HG03520 (cell line): Measurements from ENCODE around the gene JUNB.
"Not testable (repeated sequence)": the region's sequence is repeated elsewhere in the genome, so short reads cannot be mapped to it uniquely, and the experiment has no call there.

ENCODE experiments used
- ATAC-seq: cut with Tn5 transposase; IDR thresholded peaks from one replicate; pipeline ENCODE4 v1.9.1; 2021; ENCODE audit warnings: mild to moderate bottlenecking, moderate library complexity; ENCODE audit not compliant: unreplicated experiment

The JUNB gene

DNA sequence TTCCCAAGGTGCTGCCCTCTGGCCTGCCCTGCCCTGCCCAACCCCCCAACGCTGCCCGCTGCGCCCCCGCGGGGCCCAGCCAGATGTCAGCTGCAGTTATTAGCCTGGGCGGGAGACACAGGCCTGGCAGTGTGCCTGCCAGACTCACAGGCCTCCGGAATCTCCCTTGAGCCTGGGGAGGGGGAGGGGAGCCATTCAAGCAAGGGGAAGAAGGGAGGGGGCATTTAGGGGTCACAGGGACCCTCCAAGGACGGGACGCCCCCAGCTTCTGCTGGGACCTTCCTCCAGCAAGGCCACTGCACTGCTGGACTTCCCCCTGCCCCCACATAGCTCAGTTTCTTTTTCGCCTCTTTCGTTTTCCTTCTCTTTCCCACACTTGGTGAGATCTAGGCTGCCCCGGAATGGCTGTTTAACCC, 2.6 kb upstream of the JUNB start:
- no peak for ATAC-seq

DNA sequence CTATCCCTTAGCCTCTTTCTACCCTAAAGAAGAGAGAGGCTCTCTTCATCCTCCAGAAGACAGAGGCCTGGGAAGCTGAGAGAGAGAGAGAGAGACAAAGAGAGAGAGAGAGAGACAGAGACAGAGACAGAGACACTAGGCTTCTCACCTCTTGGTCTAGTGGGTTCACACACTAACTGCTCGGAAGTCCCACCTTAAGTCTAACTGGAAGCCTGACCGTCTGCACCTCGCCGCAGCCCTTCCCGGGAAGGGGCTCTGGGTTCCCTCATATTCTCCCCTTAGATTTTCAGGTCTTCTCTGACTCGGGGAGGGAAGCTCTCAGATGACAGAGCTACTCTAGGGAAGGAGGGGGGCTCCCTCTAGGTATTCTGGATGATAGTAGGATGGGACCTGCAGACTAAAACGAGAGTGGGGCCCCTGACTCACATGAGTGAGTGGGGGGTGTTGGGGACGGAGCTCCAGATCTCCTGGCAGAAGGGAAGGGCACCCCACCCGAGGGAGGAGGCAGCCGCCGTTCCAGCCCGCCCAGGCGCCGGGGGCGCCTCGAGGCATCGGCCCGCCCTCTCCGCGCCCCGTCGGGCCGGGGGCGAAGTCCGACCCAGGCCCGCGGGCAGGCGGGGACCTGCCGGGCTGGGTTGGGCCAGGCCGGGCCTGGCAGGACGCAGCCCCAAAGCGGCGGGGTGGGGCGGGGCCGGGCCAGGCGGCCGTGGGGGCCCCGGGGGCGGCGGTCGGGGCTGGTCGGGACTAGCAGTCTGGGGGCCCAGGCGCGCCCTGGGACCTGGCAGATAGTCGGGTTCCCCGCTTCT, 2.0 kb upstream of the JUNB start:
- no peak for ATAC-seq

DNA sequence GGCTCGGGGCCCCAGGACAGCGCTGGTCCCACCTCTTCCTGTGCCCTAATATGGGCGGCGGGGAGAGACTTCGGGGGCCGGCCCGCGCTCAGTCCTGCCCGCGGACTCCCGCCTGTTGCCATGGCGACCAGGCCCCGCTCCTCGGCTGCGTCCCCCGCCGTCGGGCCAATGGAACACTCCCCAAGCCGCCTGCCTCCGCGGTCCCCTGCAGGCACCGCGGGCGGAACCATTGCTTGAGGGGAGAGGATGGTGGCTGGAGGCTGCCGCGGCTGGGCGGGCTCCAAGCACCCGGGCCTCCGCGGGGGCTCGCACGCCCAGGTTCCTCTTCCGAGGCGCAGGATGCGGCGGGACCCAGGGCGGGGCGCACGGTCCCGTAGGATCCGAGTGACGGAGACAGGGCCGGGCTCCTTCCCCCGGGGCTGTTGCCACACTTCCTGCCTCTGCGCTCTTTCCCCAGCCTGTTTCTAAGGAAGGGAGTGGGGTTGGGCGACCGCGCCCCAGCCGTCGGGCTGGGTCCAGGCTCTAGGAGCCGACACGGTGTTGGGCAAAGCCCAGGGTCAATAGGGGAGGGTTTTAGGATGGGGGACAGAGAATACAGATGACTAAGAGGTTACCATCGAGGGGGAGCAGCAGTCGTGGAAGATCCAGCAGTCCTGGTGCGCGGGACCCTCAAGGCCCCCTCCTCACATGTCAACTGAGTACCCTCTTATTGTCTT, 1.2 kb upstream of the JUNB start:
- peak; percentile 39 for ATAC-seq

DNA sequence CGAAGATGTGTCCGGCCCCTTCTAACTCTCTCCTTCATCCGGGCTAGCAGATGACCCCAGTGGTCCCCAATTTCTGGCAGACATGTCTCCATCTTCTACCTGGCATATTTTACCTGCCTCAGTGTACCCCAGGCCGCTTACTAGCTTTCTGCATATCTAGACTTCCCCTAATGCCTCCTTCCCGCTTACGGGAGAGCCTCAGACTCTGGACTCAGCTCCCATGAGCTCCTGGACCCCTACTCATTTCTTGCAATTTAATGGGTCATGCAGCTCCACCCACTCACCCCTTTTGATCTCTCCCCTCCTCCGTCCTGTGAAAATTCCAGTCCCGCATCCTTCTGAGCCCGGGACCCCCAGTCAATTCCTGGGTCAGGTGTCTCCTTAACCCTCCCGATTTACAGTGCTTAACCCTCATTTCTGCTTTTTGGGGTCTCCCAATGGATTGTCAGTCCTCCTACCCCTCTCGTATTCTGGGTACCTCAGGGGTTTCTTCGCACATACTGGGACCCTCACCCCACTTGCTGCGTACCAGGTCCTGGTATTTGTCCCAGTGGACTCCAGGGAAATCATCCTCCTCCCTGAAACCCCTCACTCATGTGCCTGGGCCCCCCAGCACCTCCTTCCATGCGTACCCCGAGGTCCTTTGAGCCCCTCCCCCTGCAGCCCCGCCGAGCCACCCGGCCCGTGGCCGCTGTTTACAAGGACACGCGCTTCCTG, 500 bp upstream of the JUNB start:
- ATAC-seq = no peak

DNA sequence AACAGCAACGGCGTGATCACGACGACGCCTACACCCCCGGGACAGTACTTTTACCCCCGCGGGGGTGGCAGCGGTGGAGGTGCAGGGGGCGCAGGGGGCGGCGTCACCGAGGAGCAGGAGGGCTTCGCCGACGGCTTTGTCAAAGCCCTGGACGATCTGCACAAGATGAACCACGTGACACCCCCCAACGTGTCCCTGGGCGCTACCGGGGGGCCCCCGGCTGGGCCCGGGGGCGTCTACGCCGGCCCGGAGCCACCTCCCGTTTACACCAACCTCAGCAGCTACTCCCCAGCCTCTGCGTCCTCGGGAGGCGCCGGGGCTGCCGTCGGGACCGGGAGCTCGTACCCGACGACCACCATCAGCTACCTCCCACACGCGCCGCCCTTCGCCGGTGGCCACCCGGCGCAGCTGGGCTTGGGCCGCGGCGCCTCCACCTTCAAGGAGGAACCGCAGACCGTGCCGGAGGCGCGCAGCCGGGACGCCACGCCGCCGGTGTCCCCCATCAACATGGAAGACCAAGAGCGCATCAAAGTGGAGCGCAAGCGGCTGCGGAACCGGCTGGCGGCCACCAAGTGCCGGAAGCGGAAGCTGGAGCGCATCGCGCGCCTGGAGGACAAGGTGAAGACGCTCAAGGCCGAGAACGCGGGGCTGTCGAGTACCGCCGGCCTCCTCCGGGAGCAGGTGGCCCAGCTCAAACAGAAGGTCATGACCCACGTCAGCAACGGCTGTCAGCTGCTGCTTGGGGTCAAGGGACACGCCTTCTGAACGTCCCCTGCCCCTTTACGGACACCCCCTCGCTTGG, 966 bp downstream of the JUNB start:
- ATAC-seq = no peak

DNA sequence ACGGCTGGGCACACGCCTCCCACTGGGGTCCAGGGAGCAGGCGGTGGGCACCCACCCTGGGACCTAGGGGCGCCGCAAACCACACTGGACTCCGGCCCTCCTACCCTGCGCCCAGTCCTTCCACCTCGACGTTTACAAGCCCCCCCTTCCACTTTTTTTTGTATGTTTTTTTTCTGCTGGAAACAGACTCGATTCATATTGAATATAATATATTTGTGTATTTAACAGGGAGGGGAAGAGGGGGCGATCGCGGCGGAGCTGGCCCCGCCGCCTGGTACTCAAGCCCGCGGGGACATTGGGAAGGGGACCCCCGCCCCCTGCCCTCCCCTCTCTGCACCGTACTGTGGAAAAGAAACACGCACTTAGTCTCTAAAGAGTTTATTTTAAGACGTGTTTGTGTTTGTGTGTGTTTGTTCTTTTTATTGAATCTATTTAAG, 1.6 kb downstream of the JUNB start:
- ATAC-seq = no peak

DNA sequence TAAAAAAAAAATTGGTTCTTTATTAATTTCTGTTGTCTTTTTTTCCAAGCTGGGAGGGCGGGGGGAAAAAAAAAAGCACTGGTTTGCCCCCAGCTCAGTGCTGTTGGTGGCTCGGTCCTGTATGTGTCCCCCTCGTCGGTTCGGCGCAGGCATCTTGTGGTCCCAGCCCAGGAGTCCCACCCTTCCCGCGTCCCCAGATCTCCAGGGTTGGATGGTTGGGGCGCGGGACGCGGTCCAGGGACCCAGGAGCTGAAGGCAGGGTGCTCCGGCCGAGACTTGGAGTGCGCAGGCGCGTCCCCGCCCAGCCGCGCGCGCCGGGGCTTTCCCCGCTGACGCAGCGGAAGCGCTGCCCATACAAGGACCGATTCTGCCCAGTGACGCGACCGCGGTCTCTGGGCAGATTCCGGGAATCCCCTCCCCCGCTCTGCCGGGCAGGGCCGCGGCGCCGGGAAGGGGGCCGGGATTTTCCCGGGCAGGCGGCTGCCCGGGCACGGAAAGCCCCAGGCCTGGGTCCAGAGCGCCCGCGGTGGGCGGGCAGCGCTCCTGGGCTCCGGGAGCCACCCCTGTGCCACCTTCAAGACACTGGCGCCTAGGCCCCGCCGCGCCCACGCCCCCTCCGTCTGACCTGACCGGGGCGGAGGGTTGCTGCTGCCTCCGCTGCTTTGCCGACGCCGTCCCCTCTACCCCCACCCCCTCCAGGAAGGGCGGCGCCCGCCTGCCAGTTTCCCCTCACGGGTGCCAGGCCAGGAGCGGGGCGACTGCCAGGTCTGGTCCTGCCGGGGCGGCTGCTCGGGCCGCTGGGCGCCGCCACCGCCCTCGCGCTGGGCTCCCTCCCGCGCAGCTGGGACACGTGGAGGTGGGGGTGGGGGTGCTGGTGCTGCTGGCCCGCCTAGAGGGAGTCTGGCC, 2.3 kb downstream of the JUNB start:
- peak; percentile 17 for ATAC-seq

DNA sequence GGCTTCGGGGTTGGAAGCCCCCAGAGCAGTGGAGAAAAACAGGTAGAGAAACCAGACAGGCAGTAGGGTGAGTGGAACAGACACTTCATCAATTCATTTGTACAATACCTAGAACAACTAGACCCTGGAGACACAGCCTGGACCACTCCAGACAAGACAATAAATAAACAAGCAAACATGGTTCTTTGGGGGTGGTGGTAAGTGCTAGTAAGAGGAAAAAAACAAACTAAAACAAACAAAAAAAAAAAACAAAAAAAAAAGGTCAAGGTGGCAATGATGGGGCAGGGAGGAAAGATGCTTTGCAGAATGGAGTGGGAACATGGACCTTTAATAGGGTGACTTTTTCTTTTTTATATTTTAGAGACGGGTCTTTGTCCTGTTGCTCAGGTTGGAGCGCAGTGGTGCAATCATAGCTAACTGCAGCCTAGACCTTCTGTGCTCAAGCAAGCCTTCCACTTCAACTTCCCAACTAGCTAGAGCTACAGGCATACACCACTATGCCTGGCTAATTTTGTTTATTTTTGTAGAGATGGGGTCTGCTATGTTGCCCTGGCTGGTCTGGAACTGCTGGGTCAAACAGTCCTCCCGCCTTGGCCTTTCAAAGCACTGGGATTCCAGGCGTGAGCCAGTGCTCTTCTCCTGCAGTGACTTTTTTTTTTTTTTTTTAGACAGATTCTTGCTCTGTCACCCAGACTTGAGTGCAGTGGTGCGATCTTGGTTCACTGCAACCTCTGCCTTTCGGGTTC, 3.1 kb downstream of the JUNB start:
- no peak for ATAC-seq

DNA sequence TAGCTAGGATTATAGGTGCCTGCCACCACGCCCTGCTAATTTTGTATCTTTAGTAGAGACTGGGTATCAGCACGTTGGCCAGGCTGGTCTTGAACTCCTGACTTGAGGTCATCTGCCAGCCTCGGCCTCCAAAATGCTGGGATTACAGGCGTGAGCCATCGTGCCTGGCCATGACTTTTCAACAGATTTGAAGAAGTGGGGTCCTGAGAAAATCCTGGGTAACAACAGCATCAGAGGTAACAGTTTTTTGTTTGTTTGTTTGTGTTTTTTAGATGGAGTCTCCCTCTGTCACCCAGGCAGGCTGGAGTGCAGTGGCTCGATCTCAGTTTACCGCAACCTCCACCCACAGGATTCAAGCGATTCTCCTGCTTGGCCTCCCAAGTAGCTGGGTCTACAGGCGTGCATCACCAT, 3.7 kb downstream of the JUNB start:
- ATAC-seq = no peak

DNA sequence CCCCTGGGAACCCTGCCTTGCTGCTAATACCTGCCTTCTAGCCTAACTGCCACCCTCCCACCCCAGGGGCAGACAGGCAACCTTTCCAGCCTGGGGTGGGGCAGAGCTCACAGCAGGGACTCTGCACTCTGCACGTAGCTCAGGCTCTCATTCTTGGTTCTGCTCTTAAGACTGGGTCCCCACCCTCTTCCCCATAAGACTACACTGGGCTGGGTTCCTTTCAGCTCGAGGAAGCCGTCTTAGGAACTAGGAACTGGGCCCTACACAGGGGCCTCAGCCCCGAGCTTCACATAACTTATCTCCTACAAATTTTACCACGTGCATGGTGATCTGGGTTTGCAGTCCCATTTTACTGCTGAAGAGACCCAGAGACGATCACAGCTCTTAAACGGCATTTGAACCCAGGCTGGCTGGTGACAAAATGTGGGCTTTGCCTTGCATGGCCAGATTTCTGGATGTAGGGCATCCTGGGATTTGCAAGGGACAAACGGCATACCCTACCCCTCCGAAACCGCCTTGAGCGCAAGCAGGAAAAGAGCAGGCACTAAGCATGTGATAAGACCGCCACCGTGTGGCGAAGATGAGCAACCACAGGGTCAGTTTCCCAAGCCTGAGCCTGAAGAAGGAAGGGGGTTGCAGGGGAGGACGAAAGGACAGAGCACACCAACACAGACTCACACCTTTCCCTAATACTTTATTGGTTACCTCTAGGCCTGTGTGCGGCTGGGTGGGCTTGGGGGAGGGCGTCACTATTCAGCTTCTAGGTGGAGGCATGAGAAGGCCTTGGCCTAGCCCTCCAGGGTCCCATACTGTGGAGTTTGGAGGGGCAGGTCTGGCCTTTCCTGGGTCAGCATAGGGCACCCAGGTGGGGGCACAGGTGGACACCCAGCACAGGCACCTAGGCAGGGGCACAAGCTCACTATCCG, 5.1 kb downstream of the JUNB start:
- ATAC-seq = no peak

DNA sequence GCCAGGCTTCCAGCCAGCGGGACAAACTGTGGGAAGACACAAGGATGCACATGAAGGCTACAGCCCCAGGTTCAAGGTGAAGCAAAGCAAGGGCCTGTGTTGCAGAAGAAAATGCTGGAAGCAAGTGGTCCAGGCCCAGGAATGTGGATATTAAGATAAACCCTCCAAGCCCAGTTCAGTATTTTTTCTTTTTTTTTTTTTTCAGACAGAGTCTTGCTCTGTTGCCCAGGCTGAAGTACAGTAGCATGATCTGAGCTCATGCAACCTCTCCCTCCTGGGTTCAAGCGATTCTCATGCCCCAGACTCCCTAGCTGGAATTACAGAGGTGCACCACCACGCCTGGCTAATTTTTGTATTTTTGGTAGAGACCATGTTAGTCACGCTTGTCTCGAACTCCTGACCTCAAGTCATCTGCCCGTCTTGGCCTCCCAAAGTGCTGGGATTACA, 5.9 kb downstream of the JUNB start:
- ATAC-seq = no peak

DNA sequence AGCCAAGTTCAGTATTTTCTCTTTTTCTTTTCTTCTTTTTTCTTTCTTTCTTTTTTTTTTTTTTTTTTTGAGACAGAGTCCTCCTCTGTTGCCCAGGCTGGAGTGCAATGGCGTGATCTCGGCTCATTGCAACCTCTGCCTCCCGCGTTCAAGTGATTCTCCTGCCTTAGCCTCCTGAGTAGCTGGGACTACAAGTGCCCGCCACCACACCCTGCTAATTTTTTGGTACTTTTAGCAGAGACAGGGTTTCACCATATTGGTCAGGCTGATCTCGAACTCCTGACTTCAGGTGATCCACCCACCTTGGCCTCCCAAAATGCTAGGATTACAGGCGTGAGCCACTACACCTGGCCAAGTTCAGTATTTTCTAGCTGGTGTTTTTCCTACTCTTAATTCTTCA, 6.3 kb downstream of the JUNB start:
- not testable (repeated sequence) for ATAC-seq

DNA sequence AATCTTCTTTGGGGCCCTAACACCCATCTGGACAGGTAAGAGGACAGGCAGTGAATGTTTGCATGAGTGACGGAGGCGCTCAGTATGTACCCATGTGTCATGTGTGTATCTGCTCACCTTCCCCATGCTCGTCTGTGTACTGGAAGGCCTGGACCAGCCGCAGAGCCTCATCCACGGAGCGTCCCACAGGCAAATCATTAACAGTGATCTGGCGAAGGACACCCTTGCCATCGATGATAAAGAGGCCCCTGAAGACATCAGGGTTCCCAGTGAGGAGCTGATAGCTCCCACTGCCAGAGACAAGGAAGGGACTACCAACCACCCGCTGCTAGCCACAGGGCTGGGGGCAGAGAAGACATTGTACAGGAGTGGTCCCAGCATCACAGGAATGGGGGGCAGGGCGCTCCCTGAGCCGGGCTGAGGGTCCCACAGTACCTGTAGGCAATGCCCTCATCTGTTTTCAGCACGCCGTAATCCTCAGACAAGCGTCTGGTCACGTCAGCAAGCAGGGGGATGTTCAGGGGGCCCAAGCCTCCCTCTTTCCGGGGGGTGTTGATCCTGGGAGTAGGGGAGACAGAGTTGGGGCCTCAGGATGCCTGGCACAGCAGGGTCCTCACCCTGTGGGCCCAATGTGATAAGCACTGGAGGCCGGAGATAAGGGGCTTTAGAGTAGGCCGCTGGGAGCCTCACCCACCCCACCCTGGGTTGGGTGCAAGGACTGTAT, 8.6 kb downstream of the JUNB start:
- ATAC-seq = no peak

DNA sequence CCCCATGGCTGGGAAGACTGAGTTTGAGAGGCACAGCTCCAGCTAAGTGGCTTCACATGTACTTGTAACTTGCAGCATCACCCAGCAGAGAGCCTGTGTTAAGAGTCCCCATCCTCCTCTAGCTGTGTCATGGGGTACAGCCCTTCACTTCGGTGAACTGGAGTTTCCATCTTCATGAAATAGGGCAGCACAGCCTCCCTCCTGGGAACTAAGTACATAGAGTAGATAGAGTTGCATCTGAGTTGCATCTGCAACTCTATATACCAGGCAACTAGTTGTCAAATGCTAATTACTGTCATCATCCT, 9.1 kb downstream of the JUNB start:
- ATAC-seq = no peak

DNA sequence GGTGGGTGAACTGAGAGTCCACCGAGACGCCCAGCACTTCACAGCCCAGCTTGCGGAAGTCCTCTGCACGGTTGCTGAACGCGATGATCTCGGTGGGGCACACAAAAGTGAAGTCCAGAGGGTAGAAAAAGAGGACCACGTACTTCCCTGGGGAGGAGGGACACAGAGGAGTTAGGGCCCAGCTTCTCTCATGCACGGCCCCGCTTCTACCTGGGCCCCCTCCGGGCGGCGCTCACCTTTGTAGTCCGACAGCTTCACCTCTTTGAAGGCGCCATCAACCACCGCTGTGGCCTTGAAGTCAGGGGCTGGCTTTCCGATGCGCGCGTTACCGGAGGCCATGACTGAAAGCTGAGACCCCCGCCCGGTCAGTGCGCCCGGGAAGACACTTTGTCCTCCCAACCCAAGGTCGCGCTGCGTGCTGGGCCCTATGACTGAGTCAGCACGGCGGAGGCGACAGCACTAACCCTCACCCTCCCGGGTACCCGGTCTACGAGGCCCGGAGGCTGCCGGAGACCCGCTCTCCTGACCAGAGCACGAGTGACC, 9.7 kb downstream of the JUNB start:
- no peak for ATAC-seq

DNA sequence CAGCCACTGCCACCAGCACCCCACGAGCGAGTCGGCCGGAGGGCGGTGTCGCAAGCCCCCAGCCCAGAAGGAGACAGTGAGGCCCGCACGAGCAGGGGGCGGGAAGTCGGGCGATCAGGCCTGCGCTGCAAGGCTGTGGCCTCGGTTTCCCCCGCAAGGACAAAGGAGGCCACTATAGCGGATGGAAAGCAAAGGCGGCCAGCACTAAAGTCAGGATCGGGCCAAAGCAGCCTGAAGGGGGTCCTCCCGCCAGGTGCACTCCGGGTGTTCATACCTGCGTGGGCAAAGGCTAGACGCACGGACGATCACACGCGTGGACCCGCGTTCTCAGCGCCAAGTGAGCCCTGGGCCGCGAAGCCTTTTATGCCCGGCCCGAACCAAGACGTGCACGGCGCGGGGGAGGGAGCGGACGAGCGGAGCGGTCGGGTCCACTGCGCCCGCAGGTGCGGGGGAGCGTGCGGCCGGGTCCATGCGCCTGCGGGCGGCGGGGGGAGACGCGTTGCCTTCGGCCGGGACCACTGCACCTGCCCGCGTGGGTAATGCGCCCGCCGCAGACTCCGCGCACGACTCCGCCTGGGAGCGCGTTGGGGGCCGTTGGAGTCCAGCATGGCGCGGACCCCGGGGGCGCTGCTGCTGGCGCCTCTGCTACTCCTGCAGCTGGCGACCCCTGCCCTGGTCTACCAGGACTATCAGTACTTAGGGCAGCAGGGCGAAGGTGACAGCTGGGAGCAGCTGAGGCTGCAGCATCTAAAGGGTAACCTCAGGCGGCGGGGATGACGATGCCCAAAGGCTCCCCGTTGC, 10.4 kb downstream of the JUNB start, which contains the start of the genes PRDX2 and THSD8:
Gene PRDX2, minus strand, starts transcription at position 335 of the 801 bp plus-strand sequence. CDS start 539 bp downstream, outside the sequence.
Gene THSD8, plus strand, starts transcription at position 604 of the 801 bp plus-strand sequence. Its CDS starts 3 bp downstream, at position 607.
- no peak for ATAC-seq
